GM18519 (cell line): ENCODE results near the gene RBM6.
A peak's percentile ranks its signal among the peaks of the same experiment; 100 is the strongest.
"Not testable (repeated sequence)": the region's sequence is repeated elsewhere in the genome, so short reads cannot be mapped to it uniquely, and the experiment has no call there.

Source experiments
- ATAC-seq: cut with Tn5 transposase; IDR thresholded peaks from one replicate; pipeline ENCODE4 v1.9.1; 2021; ENCODE audit warnings: mild to moderate bottlenecking, moderate library complexity; ENCODE audit not compliant: unreplicated experiment, low FRiP score

The RBM6 gene

DNA sequence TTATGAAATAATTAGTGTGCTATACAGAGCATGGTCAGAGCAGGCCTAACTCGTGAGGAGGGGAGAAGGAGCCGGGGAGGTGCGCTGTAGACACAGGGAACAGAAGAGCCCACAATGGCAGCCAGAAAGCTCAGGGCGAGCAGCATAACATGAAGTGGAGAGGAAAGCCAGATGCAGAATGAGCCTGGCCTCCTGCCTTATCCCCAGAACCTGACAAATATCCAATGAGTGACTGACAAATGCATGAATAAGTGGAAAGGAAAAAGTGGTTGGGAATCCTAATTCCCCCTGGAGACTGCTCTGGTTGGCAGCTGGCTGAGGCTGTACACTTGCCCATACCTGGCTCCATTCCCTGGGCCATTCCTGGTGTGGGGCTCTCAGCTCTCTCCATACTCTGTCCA lies 27.1 kb upstream of the RBM6 start:
- ATAC-seq = no peak

- no peak for ATAC-seq
Observed at GRCh38 chr3:49914906-49915305, 25.0 kb upstream of the RBM6 start.

GRCh38 chr3:49916686-49917085 lies 23.3 kb upstream of the RBM6 start:
- no peak for ATAC-seq

DNA sequence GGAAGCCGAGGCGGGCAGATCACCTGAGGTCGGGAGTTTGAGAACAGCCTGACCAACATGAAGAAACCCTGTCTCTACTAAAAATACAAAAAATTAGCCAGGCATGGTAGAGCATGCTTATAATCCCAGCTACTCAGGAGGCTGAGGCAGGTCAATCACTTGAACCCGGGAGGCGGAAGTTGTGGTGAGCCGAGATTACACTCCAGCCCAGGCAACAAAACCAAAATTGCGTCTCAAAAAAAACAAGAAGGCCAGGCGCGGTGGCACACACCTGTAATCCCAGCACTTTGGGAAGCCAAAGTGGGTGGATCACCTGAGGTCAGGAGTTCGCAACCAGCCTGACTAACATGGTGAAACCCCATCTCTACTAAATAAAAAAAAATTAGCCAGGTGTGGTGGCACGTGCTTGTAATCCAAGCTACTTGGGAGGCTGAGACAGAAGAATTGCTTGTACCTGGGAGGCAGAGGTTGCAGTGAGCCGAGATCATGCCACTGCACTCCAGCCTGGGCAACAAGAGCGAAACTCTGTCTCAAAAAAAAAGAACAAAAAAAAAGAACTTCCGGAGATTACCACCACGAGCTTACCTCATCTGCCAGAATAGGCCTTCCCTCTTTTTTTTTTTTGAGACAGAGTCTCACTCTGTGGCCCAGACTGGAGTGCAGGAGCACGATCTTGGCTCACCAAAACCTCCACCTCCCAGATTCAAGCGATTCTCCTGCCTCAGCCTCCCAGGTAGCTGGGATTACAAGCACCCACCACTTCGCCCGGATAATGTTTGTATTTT lies 22.0 kb upstream of the RBM6 start:
- not testable (repeated sequence) for ATAC-seq

GRCh38 chr3:49924683-49925082 lies 15.3 kb upstream of the RBM6 start:
- ATAC-seq = no peak

DNA sequence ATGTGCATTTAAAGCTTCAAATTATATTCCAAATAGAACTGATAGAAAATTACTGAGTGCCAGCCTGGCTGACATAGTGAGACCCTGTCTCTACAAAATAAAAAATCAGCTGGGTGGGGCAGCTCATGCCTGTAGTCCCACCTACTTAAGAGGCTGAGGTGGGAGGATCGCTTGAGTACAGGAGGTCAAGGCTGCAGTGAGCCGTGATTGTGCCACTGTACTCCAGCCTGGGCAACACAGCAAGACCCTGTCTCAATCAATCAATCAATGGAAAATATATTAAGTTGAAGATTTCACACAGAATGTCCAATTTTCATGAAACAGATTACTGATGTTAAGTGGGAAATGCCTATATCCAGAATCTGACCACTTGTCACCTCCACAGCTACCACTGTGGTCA lies 14.5 kb upstream of the RBM6 start:
- ATAC-seq = no peak

DNA sequence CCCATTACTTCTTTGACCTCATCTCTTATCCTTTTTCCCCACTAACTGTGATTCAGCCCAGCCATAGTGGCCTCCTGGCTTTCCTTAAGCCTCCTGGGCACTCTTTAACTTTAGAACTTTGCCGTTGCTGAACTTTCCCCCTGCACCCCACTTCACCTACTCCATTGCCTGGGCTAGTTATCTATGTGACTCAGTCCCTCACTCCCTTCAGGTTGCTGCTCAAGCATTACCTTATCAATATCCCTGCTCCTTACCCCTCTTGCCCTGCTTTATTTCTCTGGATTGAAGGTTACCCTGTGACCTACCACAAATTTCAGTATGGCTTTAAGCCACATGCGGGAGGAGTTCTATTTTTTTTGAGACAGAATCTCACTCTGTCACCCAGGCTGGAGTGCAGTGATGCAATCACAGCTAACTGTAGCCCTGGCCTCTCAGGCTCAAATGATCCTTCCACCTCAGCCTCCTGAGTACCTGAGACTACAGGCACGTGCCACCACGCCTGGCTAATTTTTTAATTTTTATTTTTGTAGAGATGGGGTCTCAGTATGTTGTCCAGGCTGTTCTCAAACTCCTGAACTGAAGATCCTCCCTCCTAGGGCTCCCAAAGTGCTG lies 13.7 kb upstream of the RBM6 start:
- no peak for ATAC-seq

DNA sequence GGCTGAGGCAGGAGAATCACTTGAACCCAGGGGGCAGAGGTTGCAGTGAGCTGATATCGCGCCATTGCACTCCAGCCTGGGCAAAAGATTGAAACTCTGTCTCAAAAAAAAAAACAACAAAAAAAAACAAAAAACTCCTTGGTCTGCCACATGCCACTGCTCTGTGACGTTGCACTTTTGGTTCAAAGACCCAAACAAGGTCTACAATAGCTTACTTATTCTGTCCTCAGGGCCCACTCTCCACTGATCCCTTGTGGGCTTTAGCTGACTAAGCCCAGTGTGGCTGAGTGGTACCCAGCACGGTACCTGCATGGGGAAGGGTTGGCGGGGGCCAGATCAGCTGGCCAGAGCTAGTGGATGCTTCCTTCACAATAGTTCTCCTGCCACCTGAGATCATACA lies 12.2 kb upstream of the RBM6 start:
- no peak for ATAC-seq

DNA sequence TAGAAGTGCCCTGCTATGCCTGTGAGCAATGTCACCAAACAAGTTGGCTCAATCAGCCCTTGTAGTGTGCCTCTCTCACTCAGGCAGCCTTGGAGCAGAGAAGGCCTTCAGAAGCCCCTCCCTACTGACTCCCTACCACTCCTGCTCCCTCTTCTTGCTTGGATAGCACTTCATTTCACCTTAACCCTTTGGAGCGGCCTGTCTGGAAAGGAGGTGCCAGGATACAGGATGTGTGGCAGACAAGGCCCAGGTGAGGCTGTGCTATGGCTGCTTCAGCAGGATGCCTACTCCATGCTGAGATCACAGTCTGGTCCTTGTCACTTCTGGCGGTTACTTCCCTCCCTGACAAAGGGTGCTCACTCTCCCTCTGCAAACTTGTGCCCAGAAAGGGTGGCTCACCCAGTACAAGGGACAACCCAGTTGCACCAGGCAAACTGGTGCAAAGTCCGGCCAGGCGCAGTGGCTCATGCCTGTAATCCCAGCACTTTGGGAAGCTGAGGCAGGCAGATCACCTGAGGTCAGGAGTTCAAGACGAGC lies 11.4 kb upstream of the RBM6 start:
- ATAC-seq = no peak

- peak; percentile 63 for ATAC-seq
Observed at GRCh38 chr3:49929291-49930167, 10.4 kb upstream of the RBM6 start, which contains the start of gene MON1A. MON1A (minus strand) TSS chr3:49929811; CDS start chr3:49913346, 16,465 bp downstream.

DNA sequence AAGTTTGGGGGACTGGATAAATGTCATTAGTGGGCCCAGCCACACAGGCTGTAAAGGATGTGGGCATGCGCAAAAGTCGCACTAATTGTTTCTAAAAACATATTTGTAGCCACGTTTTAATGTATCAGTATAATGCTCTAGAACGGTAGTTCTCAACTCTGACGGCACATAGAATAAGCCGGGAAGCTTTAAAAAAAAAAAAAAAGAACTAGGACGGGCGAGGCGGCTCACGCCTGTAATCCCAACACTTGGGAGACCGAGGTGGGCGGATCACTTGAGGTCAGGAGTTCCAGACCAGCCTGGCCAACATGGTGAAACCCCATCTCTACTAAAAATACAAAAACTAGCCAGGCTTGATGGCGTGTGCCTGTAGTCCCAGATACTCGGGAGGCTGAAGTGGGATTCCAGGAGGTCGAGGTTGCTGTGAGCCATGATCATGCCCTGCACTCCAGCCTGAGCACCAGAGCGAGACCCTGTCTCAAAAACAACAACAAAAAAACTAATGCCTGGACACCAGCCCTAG lies 9.7 kb upstream of the RBM6 start:
- no peak for ATAC-seq

GRCh38 chr3:49930922-49931321 lies 9.0 kb upstream of the RBM6 start:
- ATAC-seq = no peak

DNA sequence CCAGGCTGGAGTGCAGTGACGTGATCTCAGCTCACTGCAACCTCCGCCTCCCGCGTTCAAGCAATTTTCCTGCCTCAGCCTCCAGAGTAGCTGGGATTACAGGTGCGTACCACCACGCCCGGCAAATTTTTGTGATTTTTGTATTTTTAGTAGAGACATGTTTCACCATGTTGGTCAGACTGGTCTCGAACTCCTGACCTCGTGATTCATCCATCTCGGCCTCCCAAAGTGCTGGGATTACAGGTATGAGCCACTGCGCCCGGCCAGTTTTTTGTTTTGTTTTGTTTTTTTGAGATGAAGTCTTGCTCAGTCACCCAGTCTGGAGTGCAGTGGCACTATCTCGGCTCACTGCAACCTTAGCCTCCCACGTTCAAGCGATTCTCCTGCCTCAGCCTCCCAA lies 7.7 kb upstream of the RBM6 start:
- ATAC-seq = not testable (repeated sequence)

DNA sequence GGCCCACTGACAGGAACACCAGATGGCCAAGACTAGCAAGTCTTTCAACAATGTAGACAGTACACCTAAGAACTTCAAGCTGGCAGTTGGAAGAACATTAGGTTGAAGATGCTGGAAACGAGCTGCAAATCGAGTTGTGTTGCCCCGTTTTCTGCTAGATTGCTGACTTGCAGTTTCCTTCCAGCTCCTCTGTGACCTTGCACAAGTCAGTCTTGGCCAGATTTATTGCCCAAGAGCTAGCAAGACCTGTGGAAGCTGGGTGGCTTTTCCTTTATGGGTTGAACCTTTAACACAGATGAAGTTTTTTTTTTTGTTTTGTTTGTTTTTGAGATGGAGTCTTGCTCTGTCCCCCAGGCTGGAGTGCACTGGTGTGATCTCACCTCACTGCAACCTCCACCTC lies 2.9 kb upstream of the RBM6 start:
- ATAC-seq = no peak

GRCh38 chr3:49940667-49941249 lies 808 bp downstream of the RBM6 start:
- ATAC-seq = no peak

GRCh38 chr3:49942651-49943050 lies 2.7 kb downstream of the RBM6 start:
- ATAC-seq = no peak

- no peak for ATAC-seq
Observed at GRCh38 chr3:49952924-49953323, 13.0 kb downstream of the RBM6 start.

DNA sequence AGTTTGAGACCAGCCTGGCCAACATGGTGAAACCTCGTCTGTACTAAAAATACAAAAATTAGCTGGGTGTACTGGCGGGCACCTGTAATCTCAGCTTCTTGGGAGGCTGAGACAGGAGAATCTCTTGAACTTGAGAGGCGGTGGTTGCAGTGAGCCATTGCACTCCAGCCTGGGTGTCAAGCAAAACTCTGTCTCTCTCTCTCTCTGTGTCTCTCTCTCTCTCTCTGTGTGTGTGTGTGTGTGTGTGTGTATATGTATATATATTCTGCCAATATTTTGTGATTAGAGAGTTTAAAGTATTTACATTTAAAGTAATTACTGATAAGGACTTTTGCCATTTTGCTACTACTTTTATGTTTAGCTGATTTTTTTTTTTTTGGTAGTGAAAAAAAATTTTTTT lies 15.7 kb downstream of the RBM6 start:
- no peak for ATAC-seq

- no peak for ATAC-seq
Observed at GRCh38 chr3:49966233-49966942, 26.4 kb downstream of the RBM6 start.

DNA sequence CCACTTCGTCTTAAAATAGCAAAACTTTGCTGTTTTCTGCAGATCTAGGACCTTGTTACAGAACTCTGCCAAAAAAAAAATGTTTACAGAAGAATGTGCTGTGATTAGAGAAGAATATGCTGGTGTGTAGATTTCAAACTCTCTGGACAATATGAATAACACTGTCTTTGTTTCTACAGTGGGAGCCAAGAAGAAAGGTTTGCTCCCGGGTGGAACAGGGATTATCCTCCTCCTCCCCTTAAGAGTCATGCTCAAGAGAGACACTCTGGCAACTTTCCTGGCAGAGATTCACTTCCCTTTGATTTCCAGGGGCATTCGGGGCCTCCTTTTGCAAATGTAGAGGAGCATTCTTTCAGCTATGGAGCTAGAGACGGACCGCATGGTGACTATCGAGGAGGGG lies 27.3 kb downstream of the RBM6 start:
- ATAC-seq = no peak
